CD14-positive monocyte (primary cell): Measurements from ENCODE around the gene ITGB8. TPM values are rescaled to one million over a fixed set of nuclear protein-coding genes. Genes with fewer than 3 reads are reported as not detected.
A peak's percentile ranks its signal among the peaks of the same experiment; 100 is the strongest.

ENCODE experiments used
- DNase-seq, 3 donors: peaks; one replicate each; pipeline ENCODE4 v3.0.0-alpha.2; 2011 to 2022
- H2AFZ ChIP-seq: 2 replicates; pipeline ENCODE4 v1.6.0; 2012; ENCODE audit warnings: mild to moderate bottlenecking, low read depth, low read length, inconsistent platforms; ENCODE audit not compliant: insufficient read depth, poor library complexity, severe bottlenecking
- H3K27ac ChIP-seq, 2 donors: 1 replicate in 1 of 2; 2 replicates in 1 of 2; pipeline ENCODE4 v1.5.1; 2012 to 2013; ENCODE audit warnings: low read length in 2 of 2, control low read depth in 1 of 2, inconsistent platforms in 1 of 2, low read depth in 1 of 2, mild to moderate bottlenecking in 1 of 2
- H3K27me3 ChIP-seq, 2 donors: one replicate each; pipeline versions ENCODE4 v1.6.0 to v1.6.1; 2011 to 2013; ENCODE audit warnings: low read length in 2 of 2; ENCODE audit not compliant: control insufficient read depth in 2 of 2, insufficient read depth in 2 of 2
- H3K36me3 ChIP-seq, 2 donors: replicated peaks in 1 of 2; 1 replicate in 1 of 2; 2 replicates in 1 of 2; pipeline versions ENCODE4 v1.5.1 to v1.6.1; 2012 to 2013; ENCODE audit warnings: low read length in 2 of 2, control low read depth in 1 of 2, inconsistent platforms in 1 of 2, mild to moderate bottlenecking in 1 of 2; ENCODE audit not compliant: insufficient read depth in 2 of 2, control insufficient read depth in 1 of 2
- H3K4me1 ChIP-seq, 2 donors: 1 replicate in 1 of 2; 2 replicates in 1 of 2; pipeline versions ENCODE4 v1.5.1 to v1.6.1; 2012 to 2013; ENCODE audit warnings: low read length in 2 of 2, control low read depth in 1 of 2, inconsistent platforms in 1 of 2, mild to moderate bottlenecking in 1 of 2, moderate library complexity in 1 of 2; ENCODE audit not compliant: insufficient read depth in 2 of 2, control insufficient read depth in 1 of 2
- H3K4me2 ChIP-seq: replicated peaks from 2 replicates; pipeline ENCODE3; 2012; ENCODE audit warnings: low read length, moderate library complexity, mild to moderate bottlenecking; ENCODE audit not compliant: poor library complexity, severe bottlenecking; ENCODE audit errors: extremely low read depth
- H3K4me3 ChIP-seq, 3 experiments: fragments of 200-600 bp in 1 of 3; sonication (generic) in 1 of 3; replicated peaks in 1 of 3; 1 replicate in 2 of 3; 2 replicates in 1 of 3; pipeline ENCODE4 v1.5.1; 2011 to 2013; ENCODE audit warnings: low read length in 3 of 3, mild to moderate bottlenecking in 3 of 3, control low read depth in 2 of 3, low read depth in 2 of 3, inconsistent platforms in 1 of 3, moderate library complexity in 1 of 3
- H3K79me2 ChIP-seq: 2 replicates; pipeline ENCODE4 v1.6.0; 2012; ENCODE audit warnings: mild to moderate bottlenecking, control low read depth, inconsistent platforms, low read length, moderate library complexity; ENCODE audit not compliant: insufficient read depth
- H3K9ac ChIP-seq: 2 replicates; pipeline ENCODE4 v1.6.0; 2017; ENCODE audit warnings: low read length, mild to moderate bottlenecking; ENCODE audit not compliant: insufficient read depth, poor library complexity, severe bottlenecking
- H3K9me3 ChIP-seq, 2 donors: replicated peaks in 1 of 2; 1 replicate in 1 of 2; 2 replicates in 1 of 2; pipeline versions ENCODE4 v1.5.1 to v1.6.1; 2012 to 2013; ENCODE audit warnings: low read length in 2 of 2, control low read depth in 1 of 2; ENCODE audit not compliant: control insufficient read depth in 1 of 2, insufficient read depth in 1 of 2
- H4K20me1 ChIP-seq: 2 replicates; pipeline ENCODE4 v1.6.0; 2012; ENCODE audit warnings: mild to moderate bottlenecking, low read length, control low read depth, moderate library complexity; ENCODE audit not compliant: insufficient read depth
- H3K27ac Mint-ChIP-seq, 7 donors: one replicate each; pipeline ENCODE4 v1.8.0; 2020; ENCODE audit warnings: mild to moderate bottlenecking in 7 of 7, mixed read lengths in 7 of 7, moderate library complexity in 6 of 7, inconsistent platforms in 2 of 7
- H3K27me3 Mint-ChIP-seq, 3 donors: one replicate each; pipeline ENCODE4 v1.8.0; 2021 to 2022; ENCODE audit warnings: low read depth in 3 of 3, mild to moderate bottlenecking in 3 of 3, mixed read lengths in 3 of 3, moderate library complexity in 3 of 3, inconsistent platforms in 1 of 3
- H3K36me3 Mint-ChIP-seq, 2 donors: one replicate each; pipeline ENCODE4 v1.8.0; 2020; ENCODE audit warnings: mixed read lengths in 2 of 2, inconsistent platforms in 1 of 2, mild to moderate bottlenecking in 1 of 2
- H3K4me1 Mint-ChIP-seq: one replicate; pipeline ENCODE4 v1.8.0; 2020; ENCODE audit warnings: mild to moderate bottlenecking, mixed read lengths
- H3K4me3 Mint-ChIP-seq, 2 donors: one replicate each; pipeline ENCODE4 v1.8.0; 2020; ENCODE audit warnings: mild to moderate bottlenecking in 2 of 2, mixed read lengths in 2 of 2, moderate library complexity in 1 of 2
- H3K9me3 Mint-ChIP-seq, 7 donors: one replicate each; pipeline ENCODE4 v1.8.0; 2020 to 2022; ENCODE audit warnings: mixed read lengths in 7 of 7, mild to moderate bottlenecking in 6 of 7, moderate library complexity in 6 of 7, inconsistent platforms in 2 of 7
- CTCF ChIP-seq: fragments of 200-600 bp; IDR thresholded peaks from one replicate; pipeline ENCODE4 v1.8.0; 2022; ENCODE audit warnings: antibody characterized with exemption, mild to moderate bottlenecking
- WGBS: methylation state at CpG from one replicate; pipeline ENCODE4 v1.1.5; 2013; ENCODE audit warnings: missing lambda C conversion rate; ENCODE audit not compliant: insufficient coverage; 5-methylcytosine and 5-hydroxymethylcytosine counted together
- intact Hi-C, 2 donors: fragments of 100-400 bp; cut with micrococcal nuclease; formaldehyde crosslinking; loops; one replicate each; pipeline versions ENCODE4 v1.15.0 to v1.15.1; 2023
- polyA plus RNA-seq, 3 donors: library from polyadenylated mRNA; depleted of rRNA in 1 of 3; unstranded in 2 of 3; stranded (reverse) in 1 of 3; fragments of 300-500 nt in 2 of 3; fragments of >200 nt in 1 of 3; fragmentation: Illumina TruSeq in 2 of 3; gene quantifications; 1 replicate in 2 of 3; 2 replicates in 1 of 3; pipeline ENCODE4 v1.2.3, GENCODE V29; 2012 to 2021

The ITGB8 gene
- polyA plus RNA-seq, 3 donors = 0.01 to 0.28 (median 0.19) TPM

- no peak overlapping the region for H3K9ac ChIP-seq
- H4K20me1 ChIP-seq = no peaks in the 10 kb centered on the region
- no peak for DNase-seq
- no peak overlapping the region for H3K4me3 ChIP-seq
- no peaks in the 10 kb centered on the region for H3K79me2 ChIP-seq
- no peaks in the 10 kb centered on the region for H3K36me3 ChIP-seq
- Mint-ChIP-seq H3K4me1 (peaks cover 31% of the 10 kb centered on the region), H3K4me3 (no peak overlapping the region), H3K36me3 (peaks cover 2 to 7% of the 10 kb centered on the region in 2 donors), H3K27ac (no peak overlapping the region), H3K9me3 (peaks cover 4 to 13% (median 11%) of the 10 kb centered on the region in 7 donors), H3K27me3 (peaks cover 0 to 2% (median 2%) of the 10 kb centered on the region in 3 donors)
- 0% methylated on average over 1 of the region's 2 CpGs for WGBS
- H3K27ac ChIP-seq = no peak overlapping the region
- no peak for TF ChIP-seq CTCF
- H3K4me1 ChIP-seq = peaks cover 26 to 28% of the 10 kb centered on the region in 2 donors
- no peak overlapping the region for H2AFZ ChIP-seq
- H3K27me3 ChIP-seq = no peaks in the 10 kb centered on the region
- H3K9me3 ChIP-seq = peaks cover 0 to 3% of the 10 kb centered on the region in 2 donors
- H3K4me2 ChIP-seq = no peak overlapping the region
- intact Hi-C loops = no loop called here
Measured at GRCh38 chr7:20447021-20447650, 116.4 kb downstream of the ITGB8 start.

GRCh38 chr7:20449176-20449575 is 118.5 kb downstream of the ITGB8 start:
- Histone ChIP-seq H3K4me1 (peaks cover 26 to 28% of the 10 kb centered on the region in 2 donors), H3K27ac (no peak overlapping the region), H2AFZ (no peak overlapping the region), H3K9ac (no peak overlapping the region), H3K4me2 (no peak overlapping the region), H3K9me3 (peaks cover 0 to 3% of the 10 kb centered on the region in 2 donors), H3K79me2 (no peaks in the 10 kb centered on the region), H3K27me3 (no peaks in the 10 kb centered on the region), H4K20me1 (no peaks in the 10 kb centered on the region), H3K36me3 (no peaks in the 10 kb centered on the region), H3K4me3 (no peak overlapping the region)
- peak in 1 of 3 donors; percentile 63 for DNase-seq
- Mint-ChIP-seq H3K4me1 (peaks cover 30% of the 10 kb centered on the region), H3K4me3 (no peak overlapping the region), H3K36me3 (peaks cover 2 to 7% of the 10 kb centered on the region in 2 donors), H3K27me3 (peaks cover 0 to 2% (median 2%) of the 10 kb centered on the region in 3 donors), H3K9me3 (peaks cover 4 to 11% (median 9%) of the 10 kb centered on the region in 7 donors), H3K27ac (peak overlapping the region in 3 of 7 donors; percentile 44 to 88 (median 79))
- no peak for TF ChIP-seq CTCF
- intact Hi-C loops = no loop called here
- no CpG with 5 or more reads among the region's 3 CpGs for WGBS
